AG04449 (cell line): ENCODE results near the gene SERPINE2.
"Not testable (repeated sequence)": the region's sequence is repeated elsewhere in the genome, so short reads cannot be mapped to it uniquely, and the experiment has no call there.

Experiments used
- CTCF ChIA-PET: fragments of 350-600 bp; formaldehyde crosslinking; extraction: SDS; loops from one replicate; lab custom pipeline; 2021; ENCODE audit warnings: antibody characterized with exemption; lab: Yijun Ruan, JAX
- POLR2A ChIA-PET: fragments of 400-600, 350-600 bp; formaldehyde crosslinking; extraction: SDS; loops from one replicate; lab custom pipeline; 2020; ENCODE audit warnings: antibody characterized with exemption, inconsistent platforms; lab: Yijun Ruan, JAX
- DNase-seq: peaks from one replicate; pipeline ENCODE4 v3.0.0-alpha.2; 2010; ENCODE audit warnings: low read depth, low spot score
- H3K4me3 ChIP-seq: 2 replicates; pipeline ENCODE4 v1.5.1; 2011; ENCODE audit warnings: low read depth, mild to moderate bottlenecking, control low read depth, low read length
- TF ChIP-seq, protein P1 (sequence below): IDR thresholded peaks from one replicate; pipeline ENCODE4 v1.5.1; 2011; ENCODE audit warnings: mild to moderate bottlenecking, moderate library complexity, low read length, control low read depth, inconsistent platforms; ENCODE audit not compliant: insufficient read depth; ENCODE audit errors: missing control alignments

The SERPINE2 gene

DNA sequence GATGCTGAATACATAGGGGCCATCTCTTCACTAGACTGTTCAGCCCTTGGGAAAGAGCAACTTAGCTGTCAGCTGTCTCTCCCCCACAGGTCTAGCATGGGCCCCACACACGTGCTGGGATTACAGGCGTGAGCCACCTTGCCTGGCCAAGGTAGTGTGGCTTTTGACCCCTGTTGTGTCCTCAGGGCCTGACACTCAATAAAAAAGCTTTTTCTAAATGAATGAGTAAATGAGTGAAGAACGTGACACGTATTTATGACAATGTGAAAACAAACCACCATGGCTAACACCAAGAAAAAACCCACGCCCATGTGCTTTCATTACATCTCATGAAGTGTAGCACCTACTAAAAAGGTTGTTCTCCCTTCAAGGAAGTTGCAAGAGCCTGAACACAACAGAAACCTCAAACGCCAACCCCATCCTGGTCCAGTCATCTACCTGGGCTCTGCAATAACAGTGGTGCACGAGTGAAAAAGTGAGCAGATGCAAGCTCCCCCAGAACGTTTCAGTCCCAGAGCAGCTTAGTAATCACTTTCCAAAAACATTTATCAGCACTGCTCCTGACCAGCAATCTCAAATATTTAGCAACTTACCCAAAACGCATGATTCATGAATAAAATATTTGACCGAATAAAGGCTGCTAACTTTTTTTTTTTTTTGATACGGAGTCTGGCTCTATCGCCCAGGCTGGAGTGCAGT, 97.4 kb downstream of the SERPINE2 start:
- TF ChIP-seq, protein P1, sequence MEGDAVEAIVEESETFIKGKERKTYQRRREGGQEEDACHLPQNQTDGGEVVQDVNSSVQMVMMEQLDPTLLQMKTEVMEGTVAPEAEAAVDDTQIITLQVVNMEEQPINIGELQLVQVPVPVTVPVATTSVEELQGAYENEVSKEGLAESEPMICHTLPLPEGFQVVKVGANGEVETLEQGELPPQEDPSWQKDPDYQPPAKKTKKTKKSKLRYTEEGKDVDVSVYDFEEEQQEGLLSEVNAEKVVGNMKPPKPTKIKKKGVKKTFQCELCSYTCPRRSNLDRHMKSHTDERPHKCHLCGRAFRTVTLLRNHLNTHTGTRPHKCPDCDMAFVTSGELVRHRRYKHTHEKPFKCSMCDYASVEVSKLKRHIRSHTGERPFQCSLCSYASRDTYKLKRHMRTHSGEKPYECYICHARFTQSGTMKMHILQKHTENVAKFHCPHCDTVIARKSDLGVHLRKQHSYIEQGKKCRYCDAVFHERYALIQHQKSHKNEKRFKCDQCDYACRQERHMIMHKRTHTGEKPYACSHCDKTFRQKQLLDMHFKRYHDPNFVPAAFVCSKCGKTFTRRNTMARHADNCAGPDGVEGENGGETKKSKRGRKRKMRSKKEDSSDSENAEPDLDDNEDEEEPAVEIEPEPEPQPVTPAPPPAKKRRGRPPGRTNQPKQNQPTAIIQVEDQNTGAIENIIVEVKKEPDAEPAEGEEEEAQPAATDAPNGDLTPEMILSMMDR, result no peak
- POLR2A ChIA-PET, result interaction anchor here (0.7 kb wide), 2 partner anchors 122 to 170 kb away, joined by 3 to 4 read pairs; no protein-coding TSS in a partner anchor
- CTCF ChIA-PET, result interaction anchor here (0.7 to 1.1 kb wide), 2 partner anchors 29 to 114 kb away, joined by 3 to 6 read pairs; no protein-coding TSS in a partner anchor

DNA sequence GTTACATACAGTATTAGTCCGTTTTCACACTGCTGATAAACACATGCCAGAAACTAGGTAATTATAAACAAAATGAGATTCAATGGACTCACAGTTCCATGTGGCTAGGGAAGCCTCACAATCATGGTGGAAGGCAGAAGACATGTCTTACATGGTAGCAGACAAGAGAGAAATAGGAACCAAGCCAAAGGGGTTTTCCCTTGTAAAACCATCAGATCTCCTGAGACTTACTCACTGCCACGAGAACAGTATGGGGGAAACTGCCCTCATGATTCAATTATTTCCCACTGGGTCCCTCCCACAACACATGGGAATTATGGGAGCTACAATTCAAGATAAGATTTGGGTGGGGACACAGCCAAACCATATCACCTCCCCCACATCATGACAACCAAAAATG, 99.6 kb downstream of the SERPINE2 start:
- POLR2A ChIA-PET, DNase-seq, CTCF ChIA-PET, H3K4me3 ChIP-seq: not testable (repeated sequence)

More for the DNA sequence above, 97.4 kb downstream of the SERPINE2 start:
- DNase-seq, result peak; percentile 33
- H3K4me3 ChIP-seq, result peak overlapping the region; percentile 33

DNA sequence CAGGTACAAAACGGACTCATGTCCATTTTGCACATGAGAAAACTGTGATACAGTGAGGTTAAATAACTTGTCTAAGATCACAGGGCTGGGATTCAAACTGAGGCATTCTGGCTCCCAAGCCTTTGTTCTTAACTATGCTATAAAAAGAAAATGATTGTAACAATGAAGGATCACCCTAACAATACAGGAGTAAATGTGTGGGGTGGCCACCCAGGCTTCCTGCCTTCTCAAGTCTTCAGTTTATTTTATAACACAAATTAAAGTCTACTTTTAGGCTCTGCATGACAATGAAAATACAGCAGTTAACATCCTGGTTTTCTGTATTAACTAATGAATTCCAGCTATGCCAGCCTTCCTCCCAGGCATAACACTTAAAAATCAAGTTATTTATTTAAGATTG, 101.6 kb downstream of the SERPINE2 start:
- TF ChIP-seq, protein P1, result no peak
- DNase-seq, result no peak
- H3K4me3 ChIP-seq, result no peak overlapping the region
- ChIA-PET POLR2A (no interaction called here), CTCF (no interaction called here)

DNA sequence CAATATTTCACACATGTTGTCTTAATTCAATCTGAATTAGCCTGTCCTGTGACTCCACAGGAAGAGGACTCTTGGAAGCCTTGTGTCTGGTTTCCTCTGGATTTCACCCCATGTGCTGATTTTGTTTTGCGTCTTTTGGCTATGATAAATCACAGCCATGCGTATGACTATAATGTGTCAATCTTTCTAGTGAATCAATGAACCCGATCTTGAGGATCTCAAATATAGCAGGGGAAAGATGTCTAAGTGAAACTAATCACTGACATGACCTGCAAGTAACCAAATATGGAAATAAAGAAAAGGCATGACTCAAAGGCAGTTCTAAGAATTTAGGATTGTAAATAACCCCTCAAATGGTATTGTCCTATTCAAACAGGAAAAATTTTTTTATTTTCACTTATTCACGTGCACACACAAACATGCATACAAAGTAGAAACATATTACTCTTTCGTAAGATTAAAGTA, 102.2 kb downstream of the SERPINE2 start:
- ChIA-PET POLR2A (no interaction called here), CTCF (no interaction called here)
- TF ChIP-seq, protein P1, result no peak
- no peak overlapping the region for H3K4me3 ChIP-seq
- no peak for DNase-seq

DNA sequence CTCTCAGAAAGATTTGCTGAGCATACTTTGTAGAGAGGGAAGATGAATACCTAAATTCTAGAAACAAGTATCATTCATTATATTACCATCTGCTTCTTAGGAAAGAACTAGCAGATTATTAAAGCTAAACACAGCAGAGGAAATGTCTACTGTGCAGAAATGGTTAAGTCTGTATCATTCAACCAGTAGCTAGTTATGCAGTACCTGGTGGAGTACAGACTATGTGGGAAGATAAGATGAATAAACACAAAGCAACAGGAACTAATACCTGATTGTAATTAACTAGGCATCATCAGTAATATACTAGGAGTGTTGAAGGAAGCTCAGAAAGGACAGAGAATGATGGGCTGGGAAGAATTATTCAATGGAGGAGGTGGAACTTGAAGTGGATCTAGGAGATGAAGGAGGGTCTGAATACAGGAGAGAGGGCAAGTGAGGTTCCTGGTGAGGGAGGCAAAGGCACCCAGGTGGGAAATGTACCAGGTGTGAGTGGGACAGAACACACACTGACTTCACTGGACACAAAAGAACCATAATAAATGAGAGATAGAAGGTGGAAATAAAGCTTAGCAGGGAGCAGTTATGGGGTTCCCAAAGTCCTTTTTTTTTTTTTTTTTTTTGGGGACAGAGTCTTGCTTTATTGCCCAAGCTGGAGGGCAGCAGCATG, 103.5 kb downstream of the SERPINE2 start:
- ChIA-PET CTCF (interaction anchor here (0.7 kb wide), 1 partner anchor 14 kb away, joined by 3 read pairs; no protein-coding TSS in a partner anchor), POLR2A (no interaction called here)
- TF ChIP-seq, protein P1, result no peak
- no peak for DNase-seq
- H3K4me3 ChIP-seq, result no peak overlapping the region

DNA sequence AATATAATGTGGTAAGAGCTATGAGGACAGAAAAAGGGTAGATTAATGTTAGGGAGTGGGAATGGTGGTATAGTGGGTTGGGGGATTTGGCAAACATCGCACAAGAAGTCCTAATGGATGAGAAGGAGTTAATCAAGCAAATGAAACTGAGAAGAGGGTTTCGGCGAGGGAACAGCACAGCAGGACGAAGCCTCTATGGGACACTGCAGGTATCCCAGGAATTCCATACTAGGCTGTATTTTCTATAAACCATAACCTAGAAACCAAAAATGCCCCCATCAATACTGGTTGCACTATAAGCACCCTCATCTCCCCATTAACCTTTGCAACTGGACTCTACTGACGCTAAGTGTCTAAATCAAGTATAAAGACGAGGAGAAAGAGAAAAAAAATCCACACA, 104.2 kb downstream of the SERPINE2 start:
- no peak overlapping the region for H3K4me3 ChIP-seq
- ChIA-PET CTCF (interaction anchor here (1.5 to 2.6 kb wide), 2 partner anchors 11 to 27 kb away, joined by 3 to 10 read pairs; no protein-coding TSS in a partner anchor), POLR2A (no interaction called here)
- DNase-seq, result no peak
- TF ChIP-seq, protein P1, result no peak
